HL-60 (cell line): ENCODE data around the gene BMERB1.
A peak's percentile ranks its signal among the peaks of the same experiment; 100 is the strongest.

Experiments used
- DNase-seq, 2 experiments: peaks; one replicate each; pipeline ENCODE4 v3.0.0-alpha.2; 2010 to 2020; ENCODE audit warnings: low read depth in 1 of 2, low spot score in 1 of 2
- H3K27ac ChIP-seq: fragments of 250-450 bp; sonication (Bioruptor Pico); replicated peaks from 2 replicates; pipeline ENCODE4 v1.5.1; 2020; ENCODE audit warnings: mild to moderate bottlenecking, moderate library complexity
- H3K27me3 ChIP-seq: fragments of 250-450 bp; sonication (Bioruptor Pico); 2 replicates; pipeline ENCODE4 v1.5.1; 2021; ENCODE audit warnings: mild to moderate bottlenecking, moderate library complexity; ENCODE audit not compliant: insufficient read depth, poor library complexity, severe bottlenecking
- H3K4me3 ChIP-seq: replicated peaks from 2 replicates; pipeline ENCODE4 v1.5.1; 2011; ENCODE audit warnings: mild to moderate bottlenecking, control low read depth, low read length; ENCODE audit not compliant: insufficient read depth
- CTCF ChIP-seq: IDR thresholded peaks from one replicate; pipeline ENCODE4 v1.5.1; 2011; ENCODE audit warnings: low read length, control low read depth, inconsistent platforms; ENCODE audit not compliant: insufficient read depth
- GABPA ChIP-seq: IDR thresholded peaks from 2 replicates; pipeline ENCODE4 v1.6.1; 2012; ENCODE audit warnings: low read depth
- POLR2AphosphoS5 ChIP-seq: IDR thresholded peaks from 2 replicates; pipeline ENCODE4 v1.6.1; 2012; ENCODE audit warnings: low read depth
- REST ChIP-seq: IDR thresholded peaks from 2 replicates; pipeline ENCODE4 v1.6.1; 2012; ENCODE audit warnings: low read depth; ENCODE audit not compliant: insufficient replicate concordance
- SPI1 ChIP-seq: IDR thresholded peaks from 2 replicates; pipeline ENCODE4 v1.6.1; 2012; ENCODE audit warnings: low read depth, mild to moderate bottlenecking, borderline replicate concordance

BMERB1 gene

GRCh38 chr16:15592324-15592723 lies 157.9 kb downstream of the BMERB1 start:
- Histone ChIP-seq H3K27ac (peak overlapping the region; percentile 27; the same call in 1 of the 2 replicates), H3K27me3 (no peaks in the 10 kb centered on the region), H3K4me3 (no peak overlapping the region)
- no peak for TF ChIP-seq POLR2AphosphoS5
- DNase-seq = peak in 1 of 2 experiments; percentile 20

GRCh38 chr16:15593235-15593634 lies 158.8 kb downstream of the BMERB1 start:
- Histone ChIP-seq H3K27ac (peak overlapping the region; percentile 27; the same call in 1 of the 2 replicates), H3K4me3 (no peak overlapping the region), H3K27me3 (no peaks in the 10 kb centered on the region)
- peak in 1 of 2 experiments; percentile 10 for DNase-seq
- TF ChIP-seq POLR2AphosphoS5 (no peak), CTCF (no peak), GABPA (no peak), REST (no peak), SPI1 (no peak)

- TF ChIP-seq REST (no peak), POLR2AphosphoS5 (no peak), GABPA (no peak), CTCF (no peak), SPI1 (no peak)
- Histone ChIP-seq H3K4me3 (no peak overlapping the region), H3K27me3 (no peaks in the 10 kb centered on the region), H3K27ac (no peak overlapping the region)
- DNase-seq = no peak
Observed at GRCh38 chr16:15594711-15595320, 160.4 kb downstream of the BMERB1 start.

GRCh38 chr16:15597135-15597534 lies 162.7 kb downstream of the BMERB1 start:
- Histone ChIP-seq H3K27me3 (no peaks in the 10 kb centered on the region), H3K27ac (no peak overlapping the region), H3K4me3 (no peak overlapping the region)
- TF ChIP-seq REST (no peak), CTCF (no peak), POLR2AphosphoS5 (no peak), GABPA (no peak), SPI1 (no peak)
- no peak for DNase-seq
